Urinary bladder (tissue), 4 donors: ENCODE results near the gene GAS7. TPM values are rescaled to one million over a fixed set of nuclear protein-coding genes. Genes with fewer than 3 reads are reported as not detected.

Experiments used
- DNase-seq: peaks from one replicate; pipeline ENCODE4 v3.0.0-alpha.2; 2015; ENCODE audit errors: extremely low spot score
- H3K27ac ChIP-seq: one replicate; pipeline ENCODE4 v1.5.1; 2013; ENCODE audit warnings: low read depth, mild to moderate bottlenecking, moderate library complexity
- H3K36me3 ChIP-seq: one replicate; pipeline ENCODE4 v1.6.1; 2013; ENCODE audit warnings: mild to moderate bottlenecking, moderate library complexity; ENCODE audit not compliant: insufficient read depth
- H3K4me1 ChIP-seq: one replicate; pipeline ENCODE4 v1.6.1; 2013; ENCODE audit warnings: mild to moderate bottlenecking, moderate library complexity; ENCODE audit not compliant: insufficient read depth
- H3K4me3 ChIP-seq: one replicate; pipeline ENCODE4 v1.5.1; 2013; ENCODE audit warnings: low read depth, low read length
- WGBS: extraction: QIAGEN DNeasy Blood & Tissue Kit; methylation state at CpG from one replicate; pipeline ENCODE4 v1.1.7; 2013; 5-methylcytosine and 5-hydroxymethylcytosine counted together
- polyA plus RNA-seq: library from polyadenylated mRNA; stranded (reverse); fragments of 200-250 nt; gene quantifications from one replicate; pipeline ENCODE4 v1.2.3, GENCODE V29; 2013
- total RNA-seq: library from RNA; depleted of rRNA; stranded (reverse); fragments of >200 nt; gene quantifications from one replicate; pipeline ENCODE4 v1.2.3, GENCODE V29; 2014
- donor health status: healthy with polysubstance abuse.
- donor health status: healthy.

GAS7 gene
- total and polyA plus RNA-seq, 2 donors: 32.7 to 86.7 TPM

DNA sequence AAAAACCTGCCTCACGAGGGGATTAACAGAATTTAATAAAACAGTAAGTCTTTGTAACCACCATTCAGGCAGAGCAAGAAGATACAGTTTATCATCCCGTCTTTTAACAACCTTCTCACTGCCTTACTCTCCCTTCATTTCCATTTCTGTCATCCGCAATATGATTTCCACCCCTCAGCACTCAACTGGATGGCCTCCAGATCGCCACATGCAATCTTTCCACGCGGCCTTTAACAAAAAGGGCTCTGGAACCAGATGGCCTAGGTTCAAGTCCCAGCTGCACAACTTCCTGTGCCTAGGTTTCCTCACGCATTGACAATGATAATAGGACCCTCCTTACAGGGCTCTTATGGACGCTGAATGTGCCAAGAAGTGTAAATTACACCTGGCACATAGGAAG is 103.6 kb downstream of the GAS7 start:
- no peak overlapping the region for H3K27ac ChIP-seq
- H3K4me1 ChIP-seq: no peaks in the 10 kb centered on the region
- WGBS: 23% methylated on average over 8 of the region's 8 CpGs
- no peaks in the 10 kb centered on the region for H3K36me3 ChIP-seq
- DNase-seq: no peak
- no peak overlapping the region for H3K4me3 ChIP-seq

DNA sequence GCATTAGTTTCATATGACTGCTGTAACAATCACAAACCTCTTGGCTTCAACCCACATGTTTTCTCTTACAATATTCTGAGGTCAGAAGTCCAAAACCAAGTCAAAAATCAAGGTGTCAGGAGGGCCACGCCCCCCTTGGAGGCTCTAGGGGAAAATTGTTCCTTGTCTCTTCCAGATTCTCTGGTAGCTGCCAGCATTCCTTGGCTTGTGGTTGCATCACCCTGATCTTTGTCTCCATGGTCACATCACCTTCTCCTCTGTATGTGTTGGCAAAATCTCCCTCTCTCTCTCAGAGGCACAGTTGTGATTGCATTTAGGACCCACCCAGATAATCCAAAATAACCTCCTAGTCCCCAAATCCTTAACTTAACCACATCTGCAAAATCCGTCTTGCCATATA is 105.8 kb downstream of the GAS7 start:
- WGBS: 91% methylated on average over 2 of the region's 2 CpGs
- Histone ChIP-seq H3K4me1 (no peaks in the 10 kb centered on the region), H3K27ac (no peak overlapping the region), H3K4me3 (no peak overlapping the region), H3K36me3 (no peaks in the 10 kb centered on the region)
- DNase-seq: no peak

- Histone ChIP-seq H3K27ac (no peak overlapping the region), H3K36me3 (no peaks in the 10 kb centered on the region), H3K4me1 (no peaks in the 10 kb centered on the region), H3K4me3 (no peak overlapping the region)
- no peak for DNase-seq
- 67% methylated on average over 5 of the region's 5 CpGs for WGBS
Observed at GRCh38 chr17:10091046-10091445, 107.4 kb downstream of the GAS7 start.

DNA sequence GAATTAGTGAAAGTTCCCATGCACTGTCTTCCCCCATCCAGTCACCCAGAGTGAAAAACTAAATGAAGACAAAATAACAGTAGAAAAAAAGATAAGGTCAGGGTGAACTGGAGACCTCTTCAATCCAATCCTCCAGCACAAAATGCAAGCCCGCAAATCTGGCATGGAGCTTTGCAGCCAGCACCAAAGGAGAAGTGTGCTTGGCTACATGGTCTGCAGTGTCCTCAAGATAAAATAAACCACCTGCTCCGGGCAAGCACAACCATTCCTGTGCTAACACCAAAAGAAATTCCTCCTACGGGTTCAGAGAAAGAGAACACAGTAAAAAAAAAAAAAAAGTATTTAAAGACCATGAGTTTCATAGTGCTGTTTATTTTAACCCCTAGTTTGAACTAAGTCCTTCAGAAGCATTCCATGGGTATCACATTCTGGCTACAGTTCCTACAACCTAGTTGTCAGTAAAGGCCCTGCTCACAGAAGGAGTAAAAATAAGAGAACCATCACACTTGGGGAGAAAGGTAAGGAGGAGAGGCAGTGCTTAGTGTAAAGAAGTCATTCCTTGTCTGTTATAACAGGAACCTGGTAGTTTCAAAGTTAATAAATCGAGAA is 109.1 kb downstream of the GAS7 start:
- peak; percentile 67 for DNase-seq
- WGBS: 33% methylated on average over 4 of the region's 4 CpGs
- no peak overlapping the region for H3K27ac ChIP-seq
- no peaks in the 10 kb centered on the region for H3K4me1 ChIP-seq
- no peak overlapping the region for H3K4me3 ChIP-seq
- H3K36me3 ChIP-seq: no peaks in the 10 kb centered on the region

DNA sequence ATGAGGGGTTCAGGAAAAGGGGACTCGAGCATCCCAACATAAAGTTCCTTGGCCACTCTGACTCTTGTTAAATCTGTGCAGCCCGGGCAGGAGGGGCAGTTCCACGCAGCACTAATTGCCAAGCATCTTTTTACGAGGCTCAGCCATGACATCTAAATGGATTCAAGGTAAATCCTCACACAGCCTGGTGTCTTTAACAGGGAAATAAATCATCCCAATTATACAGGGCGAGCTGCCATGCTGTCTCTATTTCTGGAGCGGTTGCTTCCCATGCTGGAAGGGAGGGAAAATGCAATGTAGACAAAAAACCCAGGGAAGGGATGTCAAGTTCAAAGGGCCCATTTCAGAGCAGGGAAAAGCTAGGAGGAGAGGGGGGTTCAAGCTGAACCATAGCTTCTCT is 110.0 kb downstream of the GAS7 start:
- H3K4me1 ChIP-seq: no peaks in the 10 kb centered on the region
- 23% methylated on average over 6 of the region's 6 CpGs for WGBS
- H3K4me3 ChIP-seq: no peak overlapping the region
- DNase-seq: peak; percentile 88
- no peak overlapping the region for H3K27ac ChIP-seq
- no peaks in the 10 kb centered on the region for H3K36me3 ChIP-seq

DNA sequence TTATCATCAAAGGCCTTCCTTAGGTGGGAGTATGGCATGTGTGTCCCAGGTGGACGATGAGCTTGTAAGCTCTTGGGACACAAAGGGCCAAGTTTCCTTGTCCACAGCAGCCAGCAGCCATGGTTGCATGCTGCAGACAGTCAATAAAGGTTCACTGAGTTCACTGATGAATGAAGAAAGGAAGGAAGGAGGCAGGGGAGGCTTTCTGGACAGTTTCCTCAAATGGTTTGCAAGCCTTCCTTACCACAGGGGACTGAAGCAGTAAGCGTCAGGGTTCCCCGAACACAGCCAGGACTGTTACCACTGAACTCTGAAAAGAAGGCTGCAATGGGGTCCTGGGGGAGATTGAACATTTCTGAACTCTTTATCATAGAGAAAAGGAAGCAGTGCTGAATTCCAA is 111.1 kb downstream of the GAS7 start:
- Histone ChIP-seq H3K36me3 (no peaks in the 10 kb centered on the region), H3K27ac (no peak overlapping the region), H3K4me1 (no peaks in the 10 kb centered on the region), H3K4me3 (no peak overlapping the region)
- no peak for DNase-seq
- 64% methylated on average over 3 of the region's 3 CpGs for WGBS

DNA sequence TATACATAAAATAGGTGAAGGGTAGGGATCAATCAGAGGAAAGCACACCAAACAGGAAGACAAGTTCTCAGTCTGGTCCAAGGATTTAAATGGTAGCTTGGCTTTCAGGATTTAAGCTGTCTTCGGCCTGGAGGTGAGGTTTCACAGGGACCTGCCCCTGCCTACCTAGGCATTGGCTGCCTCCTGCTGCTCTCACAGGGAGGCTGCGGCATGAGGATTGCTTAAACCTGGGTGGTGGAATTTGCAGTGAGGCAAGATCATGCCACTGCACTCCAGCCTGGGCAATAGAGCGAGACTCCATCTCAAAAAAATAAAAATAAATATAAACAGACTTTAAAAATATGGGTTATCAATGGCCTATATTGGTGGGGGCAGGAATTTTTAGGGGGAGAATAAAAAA is 114.5 kb downstream of the GAS7 start:
- no peak for DNase-seq
- H3K4me3 ChIP-seq: no peak overlapping the region
- WGBS: over 99% methylated on average over 3 of the region's 3 CpGs
- H3K36me3 ChIP-seq: no peaks in the 10 kb centered on the region
- H3K27ac ChIP-seq: no peak overlapping the region
- H3K4me1 ChIP-seq: no peaks in the 10 kb centered on the region

DNA sequence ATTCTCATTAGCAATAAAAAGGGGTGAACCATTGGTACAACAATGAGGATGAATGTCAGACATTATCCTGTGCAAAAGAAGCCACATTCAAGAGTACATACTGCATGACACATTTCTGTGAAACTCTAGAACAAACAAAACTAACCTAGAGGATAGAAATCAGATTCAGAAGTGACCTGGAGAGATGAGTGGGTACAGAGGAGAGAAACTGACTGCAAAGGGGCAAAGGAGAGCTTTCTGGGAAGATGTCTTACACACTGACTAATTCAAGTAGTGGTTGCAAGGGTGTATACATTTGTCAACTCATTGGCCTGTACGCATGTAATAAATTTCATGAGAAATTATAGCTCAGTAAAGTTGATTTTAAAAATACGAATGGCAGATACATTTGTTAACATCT is 115.6 kb downstream of the GAS7 start:
- WGBS: 79% methylated on average over 2 of the region's 2 CpGs
- Histone ChIP-seq H3K36me3 (no peaks in the 10 kb centered on the region), H3K4me1 (no peaks in the 10 kb centered on the region), H3K27ac (no peak overlapping the region), H3K4me3 (no peak overlapping the region)
- no peak for DNase-seq

DNA sequence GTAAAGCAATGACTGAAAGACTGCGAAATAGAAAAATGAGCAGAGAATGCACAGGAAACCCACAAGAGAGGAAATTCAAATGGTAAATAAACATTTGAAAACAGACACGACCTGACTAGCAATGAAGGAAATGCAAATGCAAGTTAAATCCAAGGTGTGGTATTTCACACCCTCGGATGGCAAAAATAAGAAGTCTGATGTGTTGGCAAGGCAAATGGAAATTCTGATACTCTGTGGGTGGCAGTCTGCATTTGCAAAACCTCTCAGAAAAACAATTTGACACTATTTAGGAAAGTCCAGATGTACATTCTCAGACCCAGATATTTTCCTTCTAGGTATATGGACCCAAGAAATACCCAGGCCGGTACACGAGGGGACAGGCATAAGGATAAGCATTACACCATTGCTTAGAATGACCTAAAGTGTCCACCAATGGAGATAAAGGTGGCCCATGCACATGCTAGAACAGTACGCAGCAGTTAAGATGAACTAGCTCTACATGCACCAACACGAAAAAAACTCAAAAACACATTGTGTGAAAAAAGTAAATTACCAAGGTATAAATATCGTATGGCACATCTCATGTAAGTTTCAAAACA is 116.7 kb downstream of the GAS7 start:
- 71% methylated on average over 8 of the region's 8 CpGs for WGBS
- H3K36me3 ChIP-seq: no peaks in the 10 kb centered on the region
- no peak overlapping the region for H3K4me3 ChIP-seq
- no peak for DNase-seq
- H3K27ac ChIP-seq: no peak overlapping the region
- no peaks in the 10 kb centered on the region for H3K4me1 ChIP-seq

- 83% methylated on average over 4 of the region's 4 CpGs for WGBS
- Histone ChIP-seq H3K27ac (no peak overlapping the region), H3K4me3 (no peak overlapping the region), H3K4me1 (no peaks in the 10 kb centered on the region), H3K36me3 (no peaks in the 10 kb centered on the region)
- no peak for DNase-seq
Observed at GRCh38 chr17:10077561-10078299, 120.7 kb downstream of the GAS7 start.

DNA sequence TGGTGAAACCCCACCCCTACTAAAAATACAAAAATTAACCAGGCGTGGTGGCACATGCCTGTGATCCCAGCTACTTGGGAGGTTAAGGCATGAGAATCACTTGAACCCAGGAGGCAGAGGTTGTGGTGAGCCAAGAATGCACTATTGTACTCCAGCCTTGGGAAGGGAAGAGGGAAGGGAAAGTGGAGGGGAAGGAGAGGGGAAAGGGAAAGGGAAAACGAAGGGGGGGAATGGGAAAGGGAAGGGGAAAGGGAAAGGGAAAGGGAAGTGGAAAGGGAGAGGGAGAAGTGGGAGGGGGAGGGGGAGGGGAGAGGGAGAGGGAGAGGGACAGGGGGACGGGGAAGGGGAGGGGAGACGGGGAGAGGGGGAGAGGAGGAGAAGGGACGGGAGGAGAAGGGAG is 122.5 kb downstream of the GAS7 start:
- DNase-seq: no peak

DNA sequence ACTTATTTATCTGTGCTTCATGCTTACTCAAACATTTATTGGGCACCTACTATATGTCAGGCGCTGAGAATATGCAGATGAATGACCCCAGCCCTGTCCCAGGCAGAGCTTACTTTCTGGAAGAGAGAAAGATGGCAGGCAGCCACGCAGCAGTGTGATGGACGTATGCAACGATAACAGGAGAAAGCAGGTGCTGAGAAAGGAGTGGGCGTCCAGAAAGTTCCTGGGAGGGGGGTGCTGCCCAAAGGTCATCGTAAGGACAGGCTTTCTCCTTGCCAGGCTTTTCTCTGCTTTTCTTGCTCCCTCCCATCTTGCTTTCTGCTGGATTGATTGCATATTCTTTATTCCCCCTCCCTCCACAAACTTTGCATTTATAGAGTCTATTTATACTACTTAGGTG is 124.5 kb downstream of the GAS7 start:
- Histone ChIP-seq H3K4me3 (no peak overlapping the region), H3K27ac (no peak overlapping the region), H3K36me3 (no peaks in the 10 kb centered on the region), H3K4me1 (peaks cover 1% of the 10 kb centered on the region)
- no peak for DNase-seq
- WGBS: 47% methylated on average over 6 of the region's 6 CpGs

More for the DNA sequence above, 122.5 kb downstream of the GAS7 start:
- 84% methylated on average over 5 of the region's 5 CpGs for WGBS
- H3K27ac ChIP-seq: no peak overlapping the region
- no peak overlapping the region for H3K4me3 ChIP-seq
- H3K36me3 ChIP-seq: no peaks in the 10 kb centered on the region
- peaks cover 1% of the 10 kb centered on the region for H3K4me1 ChIP-seq

GRCh38 chr17:10072556-10073425 is 125.6 kb downstream of the GAS7 start:
- peak; percentile 61 for DNase-seq
- Histone ChIP-seq H3K4me3 (no peak overlapping the region), H3K4me1 (peaks cover 1% of the 10 kb centered on the region), H3K36me3 (no peaks in the 10 kb centered on the region), H3K27ac (no peak overlapping the region)
- 81% methylated on average over 16 of the region's 16 CpGs for WGBS
